ENCODE data around the gene GPX6. TPM values are rescaled to one million over a fixed set of nuclear protein-coding genes. Genes with fewer than 3 reads are reported as not detected.

The GPX6 gene
- total RNA-seq, 1 experiment from 2014 or later, result not detected

GRCh38 chr6:28541996-28542395, 26.4 kb upstream of the GPX6 start:
- Histone ChIP-seq H2BK120ac (ENCODE audit: low read depth, low read length, poor library complexity, severe bottlenecking) (no peak overlapping the region), H2AK5ac (ENCODE audit: insufficient read length, low read length) (no peak overlapping the region), H3K9me3 (ENCODE audit: control insufficient read depth, low read depth, low read length) (no peaks in the 10 kb centered on the region), H2BK15ac (ENCODE audit: low read depth, low read length) (no peak overlapping the region), H4K5ac (ENCODE audit: insufficient read length, low read depth, low read length) (no peak overlapping the region), H3K79me1 (ENCODE audit: insufficient read depth, low read depth, low read length, poor library complexity, severe bottlenecking) (no peaks in the 10 kb centered on the region), H3K4me1 (ENCODE audit: insufficient read depth, low read length) (no peaks in the 10 kb centered on the region), H2BK20ac (ENCODE audit: low read depth, low read length, poor library complexity, severe bottlenecking) (no peak overlapping the region), H4K91ac (ENCODE audit: insufficient read length, low read depth, low read length) (no peak overlapping the region), H3K9ac (ENCODE audit: extremely low read depth, insufficient read length, low read length) (peak overlapping the region; percentile 78), H3K18ac (ENCODE audit: insufficient read length, low read depth, low read length) (no peak overlapping the region), H2AFZ (ENCODE audit: low read length) (peak overlapping the region; percentile 90), H2BK5ac (ENCODE audit: insufficient read length, low read length) (no peak overlapping the region), H3K27me3 (ENCODE audit: insufficient read depth, low read length) (no peaks in the 10 kb centered on the region), H3K79me2 (ENCODE audit: insufficient read depth, low read length) (no peaks in the 10 kb centered on the region), H4K8ac (replicated peaks; ENCODE audit: insufficient read length, low read depth, low read length) (no peak overlapping the region), H3K56ac (ENCODE audit: insufficient read length, low read depth, low read length) (no peak overlapping the region), H3K14ac (ENCODE audit: insufficient read depth, low read length) (peak overlapping the region; percentile 57; the same call in 1 of the 2 replicates), H3K23ac (ENCODE audit: insufficient read length, low read depth, low read length) (no peak overlapping the region), H4K20me1 (ENCODE audit: control insufficient read depth, insufficient read depth, insufficient read length) (no peaks in the 10 kb centered on the region), H2BK12ac (ENCODE audit: insufficient read length, low read depth, low read length) (no peak overlapping the region), H3T11ph (ENCODE audit: low read length) (no peak overlapping the region), H3K4ac (ENCODE audit: low read depth, low read length) (no peak overlapping the region), H3K4me2 (ENCODE audit: insufficient read depth, insufficient read length, low read length) (peak overlapping the region; percentile 71), H3K27ac (ENCODE audit: insufficient read length, low read depth, low read length) (peak overlapping the region; percentile 72), H3K23me2 (ENCODE audit: insufficient read length, low read depth, low read length, poor library complexity, severe bottlenecking) (peaks cover 17% of the 10 kb centered on the region)
- H3K36me3 Mint-ChIP-seq (ENCODE audit: insufficient read depth in 1 of 3, low read depth in 3 of 3), result no peaks in the 10 kb centered on the region; a peak in 1 of 7 replicates
- peak overlapping the region; percentile 60 to 98 (median 91); a peak in 5 of 7 replicates for H3K27ac Mint-ChIP-seq
- no peaks in the 10 kb centered on the region; a peak in 1 of 5 replicates for H3K9me3 Mint-ChIP-seq
- peak overlapping the region; percentile 76 to 97 for H3K4me3 Mint-ChIP-seq
- no CpG with 5 or more reads among the region's 7 CpGs for WGBS (ENCODE audit: extremely low coverage, insufficient read length, low lambda C conversion rate)
- DNase-seq, result no peak
- H3K4me1 Mint-ChIP-seq, result peaks cover 17 to 24% of the 10 kb centered on the region in 2 experiments
- TF ChIP-seq CTCF (conservative IDR thresholded peaks at IDR 0.05), result no peak
- H3K27me3 Mint-ChIP-seq (ENCODE audit: low read depth), result peaks cover 13% of the 10 kb centered on the region

All from H9 (cell line).